MM.1S (cell line): ENCODE measurements around the gene FBXL7.

Experiments
- CTCF ChIP-seq: fragments of 300-600 bp; sonication (generic); IDR thresholded peaks from 2 replicates; pipeline ENCODE4 v1.5.1; 2016; ENCODE audit warnings: antibody characterized with exemption, low read length, mixed read lengths
- EZH2phosphoT487 ChIP-seq: fragments of 300-600 bp; sonication (generic); IDR thresholded peaks from 2 replicates; pipeline ENCODE4 v1.6.1; 2018; ENCODE audit warnings: antibody characterized with exemption, low read length

GRCh38 chr5:15700373-15700772 is 200.4 kb downstream of the FBXL7 start:
- TF ChIP-seq CTCF (no peak), EZH2phosphoT487 (no peak)
